OCI-LY7 (cell line): Measurements from ENCODE around the gene KRT31. TPM values are rescaled to one million over a fixed set of nuclear protein-coding genes. Genes with fewer than 3 reads are reported as not detected.

Experiments
- BruUV-seq: library from RNA; stranded (reverse); fragments of 400-500 nt; replicated peaks from 2 replicates; lab custom pipeline; 2021; lab: Mats Ljungman, UMichigan
- CTCF ChIA-PET: fragments of 300-600 bp; sonication (Branson Sonifier 250); formaldehyde crosslinking; loops from one replicate; lab custom pipeline; 2022; ENCODE audit warnings: antibody characterized with exemption; ENCODE audit not compliant: unreplicated experiment; lab: Charles Lee
- POLR2A ChIA-PET: fragments of 300-600 bp; sonication (Branson Sonifier 250); formaldehyde crosslinking; loops from one replicate; lab custom pipeline; 2022; ENCODE audit warnings: antibody characterized with exemption; lab: Charles Lee
- DNase-seq: peaks from one replicate; pipeline ENCODE4 v3.0.0-alpha.2; 2015; ENCODE audit warnings: low spot score
- H2AFZ ChIP-seq: fragments of 200-600 bp; sonication (generic), shearing (Covaris generic); 2 replicates; pipeline ENCODE4 v1.6.1; 2014; ENCODE audit warnings: mild to moderate bottlenecking, antibody characterized with exemption, low read length, moderate library complexity
- H3K27ac ChIP-seq: fragments of 200-600 bp; sonication (generic); 2 replicates; pipeline ENCODE4 v1.5.1; 2014; ENCODE audit warnings: mixed run types, low read depth, mild to moderate bottlenecking, moderate library complexity, low read length, inconsistent platforms; ENCODE audit not compliant: poor library complexity, severe bottlenecking
- H3K36me3 ChIP-seq: fragments of 200-600 bp; sonication (generic); 2 replicates; pipeline ENCODE4 v1.6.1; 2014; ENCODE audit warnings: mild to moderate bottlenecking, antibody characterized with exemption, low read length, moderate library complexity, mixed read lengths; ENCODE audit not compliant: insufficient read depth
- H3K4me1 ChIP-seq: fragments of 200-600 bp; sonication (generic); 2 replicates; pipeline ENCODE4 v1.5.1; 2014; ENCODE audit warnings: mild to moderate bottlenecking, low read length; ENCODE audit not compliant: insufficient read depth, poor library complexity, severe bottlenecking
- H3K4me2 ChIP-seq: fragments of 200-600 bp; sonication (generic); 2 replicates; pipeline ENCODE4 v1.6.1; 2014; ENCODE audit warnings: mild to moderate bottlenecking, low read length
- H3K4me3 ChIP-seq: fragments of 200-600 bp; sonication (generic); 2 replicates; pipeline ENCODE4 v1.5.1; 2014; ENCODE audit warnings: mild to moderate bottlenecking, low read depth, low read length; ENCODE audit not compliant: poor library complexity, severe bottlenecking
- H3K79me2 ChIP-seq: fragments of 200-600 bp; sonication (generic); 2 replicates; pipeline ENCODE4 v1.6.1; 2016; ENCODE audit warnings: low read depth, mild to moderate bottlenecking, low read length, moderate library complexity, mixed read lengths; ENCODE audit not compliant: insufficient read depth
- H3K9me2 ChIP-seq: fragments of 200-600 bp; sonication (generic); 2 replicates; pipeline ENCODE4 v1.6.1; 2016; ENCODE audit warnings: mild to moderate bottlenecking, low read length, mixed read lengths; ENCODE audit not compliant: insufficient read depth
- H3K9me3 ChIP-seq: fragments of 200-600 bp; sonication (generic); 2 replicates; pipeline ENCODE4 v1.6.1; 2014; ENCODE audit warnings: mild to moderate bottlenecking, mixed run types, low read length, mixed read lengths
- H4K20me1 ChIP-seq: fragments of 200-600 bp; sonication (generic); 2 replicates; pipeline ENCODE4 v1.6.1; 2014; ENCODE audit warnings: mild to moderate bottlenecking, antibody characterized with exemption, low read length, moderate library complexity, mixed read lengths; ENCODE audit not compliant: insufficient read depth
- CTCF ChIP-seq: fragments of 200-600 bp; sonication (generic); conservative IDR thresholded peaks from 2 replicates; pipeline ENCODE4 v1.5.1; 2014; ENCODE audit warnings: mild to moderate bottlenecking, antibody characterized with exemption, low read length, moderate library complexity, mixed read lengths
- EZH2phosphoT487 ChIP-seq: fragments of 200-600 bp; sonication (generic); IDR thresholded peaks from 2 replicates; pipeline ENCODE4 v1.6.1; 2018; ENCODE audit warnings: low read depth, borderline replicate concordance, mild to moderate bottlenecking, mixed run types, antibody characterized with exemption, low read length, moderate library complexity, mixed read lengths
- intact Hi-C: fragments of 100-400 bp; cut with micrococcal nuclease; formaldehyde crosslinking; loops from one replicate; pipeline ENCODE4 v1.10.0; 2022; ENCODE audit not compliant: unreplicated experiment
- total RNA-seq, 2 experiments: library from RNA; depleted of rRNA in 1 of 2; stranded (reverse); fragments of >200 nt in 1 of 2; shearing (Covaris generic) in 1 of 2; gene quantifications; 2 replicates each; pipeline ENCODE4 v1.2.3, GENCODE V29; 2014 to 2022

The KRT31 gene
- total RNA-seq, 2 experiments from 2014 or later = not detected

GRCh38 chr17:41392278-41392677 is 5.1 kb downstream of the KRT31 start:
- Histone ChIP-seq H3K79me2 (no peaks in the 10 kb centered on the region), H3K4me3 (no peak overlapping the region), H3K9me2 (no peaks in the 10 kb centered on the region), H3K4me1 (no peaks in the 10 kb centered on the region), H3K9me3 (no peaks in the 10 kb centered on the region), H3K4me2 (no peak overlapping the region), H4K20me1 (no peaks in the 10 kb centered on the region), H3K27ac (no peak overlapping the region), H2AFZ (no peak overlapping the region), H3K36me3 (no peaks in the 10 kb centered on the region)
- ChIA-PET CTCF (no interaction called here), POLR2A (interaction anchor here (1.7 kb wide), 1 partner anchor 12 kb away, joined by 3 read pairs; no protein-coding TSS in a partner anchor)
- DNase-seq = no peak
- TF ChIP-seq CTCF (no peak), EZH2phosphoT487 (no peak)
- BruUV-seq = no TSS peak
- intact Hi-C loops = no loop called here

- no peaks in the 10 kb centered on the region for H3K79me2 ChIP-seq
- no peak overlapping the region for H3K27ac ChIP-seq
- no peak overlapping the region for H2AFZ ChIP-seq
- no peaks in the 10 kb centered on the region for H3K4me1 ChIP-seq
- ChIA-PET POLR2A (no interaction called here), CTCF (no interaction called here)
- H4K20me1 ChIP-seq = no peaks in the 10 kb centered on the region
- intact Hi-C loops = no loop called here
- no TSS peak for BruUV-seq
- TF ChIP-seq CTCF = no peak
- TF ChIP-seq EZH2phosphoT487 = no peak
- peaks cover 3% of the 10 kb centered on the region; the same call in 1 of the 2 replicates for H3K9me3 ChIP-seq
- no peak overlapping the region for H3K4me3 ChIP-seq
- no peak overlapping the region for H3K4me2 ChIP-seq
- H3K9me2 ChIP-seq = no peaks in the 10 kb centered on the region
- DNase-seq = no peak
- no peaks in the 10 kb centered on the region for H3K36me3 ChIP-seq
Measured at GRCh38 chr17:41391535-41391934, 5.9 kb downstream of the KRT31 start.

DNA sequence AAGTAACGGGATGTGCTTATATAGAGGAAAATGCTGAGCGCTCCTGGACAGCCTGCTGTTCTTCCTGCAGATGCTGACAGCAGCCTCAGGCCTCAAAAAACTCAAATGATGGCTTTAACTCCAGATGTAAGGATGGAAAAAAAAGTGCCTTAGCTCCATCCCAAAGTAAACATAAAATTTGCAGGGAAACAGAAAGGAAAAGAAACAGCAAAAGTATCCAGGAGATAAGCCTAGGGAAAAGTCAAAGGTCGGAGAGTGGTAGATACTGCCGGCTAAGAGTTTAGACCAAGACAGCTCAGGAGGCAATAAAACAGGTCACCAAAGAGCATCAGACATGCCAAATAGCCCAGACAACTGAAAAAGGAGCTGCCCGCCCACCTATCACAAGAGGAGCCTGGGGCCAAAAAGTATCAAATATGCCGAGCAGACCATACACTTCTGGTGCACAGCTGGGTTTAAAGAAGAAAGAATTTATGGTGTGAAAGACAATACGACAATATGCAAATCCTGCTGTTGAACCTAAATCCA is 6.9 kb downstream of the KRT31 start:
- intact Hi-C loops = no loop called here
- CTCF ChIA-PET = no interaction called here
- TF ChIP-seq CTCF = no peak
- no peak for TF ChIP-seq EZH2phosphoT487

More for the DNA sequence above, 6.9 kb downstream of the KRT31 start:
- no peaks in the 10 kb centered on the region for H3K4me1 ChIP-seq
- no peak for DNase-seq
- H3K4me2 ChIP-seq = no peak overlapping the region
- no peaks in the 10 kb centered on the region for H3K79me2 ChIP-seq
- H3K9me3 ChIP-seq = peaks cover 9% of the 10 kb centered on the region; the same call in 1 of the 2 replicates
- no peaks in the 10 kb centered on the region for H3K9me2 ChIP-seq
- H3K36me3 ChIP-seq = no peaks in the 10 kb centered on the region
- POLR2A ChIA-PET = interaction anchor here (0.6 to 0.9 kb wide), 3 partner anchors 23 to 469 kb away, joined by 3 to 6 read pairs (median 6); no protein-coding TSS in a partner anchor
- H4K20me1 ChIP-seq = no peaks in the 10 kb centered on the region
- H3K4me3 ChIP-seq = no peak overlapping the region
- no TSS peak for BruUV-seq
- no peak overlapping the region for H2AFZ ChIP-seq
- no peak overlapping the region for H3K27ac ChIP-seq
